ENCODE results near the gene TGIF1. TPM values are rescaled to one million over a fixed set of nuclear protein-coding genes. Genes with fewer than 3 reads are reported as not detected.
A peak's percentile ranks its signal among the peaks of the same experiment; 100 is the strongest.

The TGIF1 gene
- total and polyA plus RNA-seq, 9 of the 15 experiments (the other 6 are each of a cell fraction or from before 2014, with no cell fraction given), result 16.1 to 77.7 (median 44.6) TPM

- Histone ChIP-seq H3K9me3 (replicated peaks; ENCODE audit: control insufficient read depth, insufficient read depth, low read depth, low read length) (peaks cover 5% of the 10 kb centered on the region; the same call in 1 of the 2 replicates), H3K4me2 (ENCODE audit: insufficient read depth, low read length) (no peak overlapping the region), H3K9ac (ENCODE audit: insufficient read depth in 1 of 2, low read depth in 2 of 2, low read length in 2 of 2) (no peak overlapping the region), H3K79me2 (ENCODE audit: control insufficient read depth, insufficient read depth, low read length) (peaks cover 60% of the 10 kb centered on the region), H4K20me1 (replicated peaks; ENCODE audit: control insufficient read depth, insufficient read depth, low read length) (peaks cover 12% of the 10 kb centered on the region), H3K27me3 (ENCODE audit: control insufficient read depth in 2 of 2, insufficient read depth in 2 of 2, low read length in 2 of 2) (no peaks in the 10 kb centered on the region), H2AFZ (ENCODE audit: low read depth, low read length) (no peak overlapping the region), H3K27ac (ENCODE audit: extremely low read depth, low read depth, low read length) (no peak overlapping the region), H3K9me1 (ENCODE audit: control insufficient read depth, insufficient read depth, low read length) (no peaks in the 10 kb centered on the region), H3K4me1 (replicated peaks in 1 of 2; ENCODE audit: control insufficient read depth in 2 of 2, insufficient read depth in 2 of 2, low read length in 2 of 2) (peaks cover 2% of the 10 kb centered on the region in 2 experiments; a peak in 3 of 5 replicates), H3K4me3 (no peak overlapping the region), H3K36me3 (ENCODE audit: control insufficient read depth, insufficient read depth, low read length) (peaks cover 58% of the 10 kb centered on the region)
- no peak for DNase-seq (ENCODE audit: extremely low read depth in 1 of 4, low spot score in 3 of 4)
- POLR2A ChIA-PET, result interaction anchor here (0.8 to 3.5 kb wide), 11 partner anchors 11 to 210 kb away, joined by 3 to 13 read pairs (median 4); no protein-coding TSS in a partner anchor
- 92% methylated on average over 3 of the region's 3 CpGs for WGBS (ENCODE audit: insufficient coverage, low coverage, missing lambda C conversion rate)
- in situ Hi-C loops (cut with MboI), result loop anchor here (10.0 kb wide), 1 partner anchor 524 kb away; no protein-coding TSS in a partner anchor
- no peak for FAIRE-seq
- CTCF ChIA-PET (ENCODE audit: low intra/inter-chr PET ratio), result interaction anchor here (0.5 kb wide), 1 partner anchor 176 kb away, joined by 3 read pairs; no protein-coding TSS in a partner anchor
- no peak for TF ChIP-seq SMARCC2 (IDR thresholded peaks at IDR 0.05; ENCODE audit: low read depth)
- TF ChIP-seq POLR2AphosphoS5 (IDR thresholded peaks at IDR 0.05; ENCODE audit: control insufficient read depth, insufficient read depth, low read depth, low read length), result peak; percentile 32; the same call in 1 of the 2 replicates
- TF ChIP-seq TCFL5 (CRISPR knock-in tag; conservative IDR thresholded peaks at IDR 0.05), result no peak
- TF ChIP-seq ZNF445 (CRISPR knock-in tag; IDR thresholded peaks at IDR 0.05; ENCODE audit: low read depth), result 0 out of 2 replicates have a peak, but pooled peaks have one; percentile 19
- TF ChIP-seq CHCHD3 (CRISPR knock-in tag; IDR thresholded peaks at IDR 0.05), result no peak
- peak; percentile 22; the same call in 1 of the 2 replicates for TF ChIP-seq PML (IDR thresholded peaks at IDR 0.05; ENCODE audit: low read length)
- TF ChIP-seq ATF1 (CRISPR knock-in tag; IDR thresholded peaks at IDR 0.05), result no peak
- TF ChIP-seq ATF1 (tag; IDR thresholded peaks at IDR 0.05), result no peak
- no peak for TF ChIP-seq ARNT (IDR thresholded peaks at IDR 0.05)
- BruUV-seq (replicated peaks), result no TSS peak
- ATAC-seq, result no peak
- intact Hi-C loops (cut with micrococcal nuclease), result no loop called here
Observed at GRCh38 chr18:3458378-3458777, 8.4 kb downstream of the TGIF1 start.

Data from K562 (cell line).